GM23338 (cell line): ENCODE measurements around the gene FLT3.
"Not testable (repeated sequence)": the region's sequence is repeated elsewhere in the genome, so short reads cannot be mapped to it uniquely, and the experiment has no call there.

ENCODE experiments used
- CREB1 ChIP-seq: fragments of 250-450 bp; sonication (Bioruptor Pico); IDR thresholded peaks from 2 replicates; pipeline ENCODE4 v1.5.0; 2020; ENCODE audit warnings: low read depth, mild to moderate bottlenecking, moderate library complexity
- EZH2 ChIP-seq: fragments of 200-600 bp; sonication (generic); IDR thresholded peaks from one replicate; pipeline ENCODE4 v1.8.0; 2017; ENCODE audit warnings: antibody characterized with exemption, mild to moderate bottlenecking, low read depth; ENCODE audit not compliant: unreplicated experiment
- EZH2phosphoT487 ChIP-seq: fragments of 200-600 bp; sonication (generic); IDR thresholded peaks from one replicate; pipeline ENCODE4 v1.8.1; 2018; ENCODE audit warnings: antibody characterized with exemption; ENCODE audit not compliant: unreplicated experiment
- JUNB ChIP-seq: IDR thresholded peaks from one replicate; pipeline ENCODE4 v1.6.1; 2016; ENCODE audit warnings: antibody characterized with exemption; ENCODE audit not compliant: unreplicated experiment
- NANOG ChIP-seq: IDR thresholded peaks from 2 replicates; pipeline ENCODE4 v1.6.1; 2016; ENCODE audit warnings: antibody characterized with exemption, borderline replicate concordance
- POLR2AphosphoS5 ChIP-seq: IDR thresholded peaks from 2 replicates; pipeline ENCODE4 v1.6.1; 2016; ENCODE audit warnings: antibody characterized with exemption, low read depth
- STAT1 ChIP-seq: IDR thresholded peaks from one replicate; pipeline ENCODE4 v1.6.1; 2016; ENCODE audit warnings: antibody characterized with exemption; ENCODE audit not compliant: unreplicated experiment
- ZNF114 ChIP-seq: fragments of 250-450 bp; sonication (Bioruptor Pico); IDR thresholded peaks from 2 replicates; pipeline ENCODE4 v1.5.0; 2020; ENCODE audit warnings: mild to moderate bottlenecking, moderate library complexity
- ZNF331 ChIP-seq: fragments of 250-450 bp; sonication (Bioruptor Pico); IDR thresholded peaks from 2 replicates; pipeline ENCODE4 v1.5.0; 2020; ENCODE audit warnings: low read depth, mild to moderate bottlenecking, moderate library complexity
- TF ChIP-seq, protein P1 (sequence below), 2 experiments: fragments of 200-600 bp in 1 of 2; sonication (generic) in 1 of 2; conservative IDR thresholded peaks; 2 replicates each; pipeline versions ENCODE4 v1.5.1 to v1.6.1; 2016 to 2017; ENCODE audit warnings: antibody characterized with exemption in 2 of 2, low read depth in 2 of 2, mild to moderate bottlenecking in 2 of 2, moderate library complexity in 1 of 2
- TF ChIP-seq, protein P2 (sequence below): IDR thresholded peaks from 2 replicates; pipeline ENCODE4 v1.6.1; 2016; ENCODE audit warnings: antibody characterized with exemption
- TF ChIP-seq, protein P3 (sequence below): IDR thresholded peaks from one replicate; pipeline ENCODE4 v1.6.1; 2018; ENCODE audit warnings: antibody characterized with exemption; ENCODE audit not compliant: unreplicated experiment
- TF ChIP-seq, protein P4 (sequence below): fragments of 250-450 bp; sonication (Bioruptor Pico); IDR thresholded peaks from 2 replicates; pipeline ENCODE4 v1.5.0; 2020; ENCODE audit warnings: mild to moderate bottlenecking, moderate library complexity

DNA sequence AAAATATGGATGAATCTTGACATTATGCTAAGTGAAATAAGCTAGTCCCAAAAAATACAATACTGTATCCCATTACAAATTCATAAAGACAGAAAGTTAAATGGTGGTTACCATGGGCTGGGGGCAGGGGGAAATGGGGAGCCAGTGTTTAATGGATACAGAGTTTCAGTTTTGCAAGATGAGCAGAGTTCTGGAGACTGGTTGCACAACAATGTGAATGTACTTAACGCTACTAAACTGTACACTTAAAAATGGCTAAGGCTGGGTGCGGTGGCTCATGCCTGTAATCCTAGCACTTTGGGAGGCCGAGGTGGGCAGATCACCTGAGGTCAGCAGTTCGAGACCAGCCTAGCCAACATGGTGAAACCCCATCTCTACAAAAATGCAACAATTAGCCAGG is 1.5 kb upstream of the FLT3 start:
- TF ChIP-seq, protein P1, sequence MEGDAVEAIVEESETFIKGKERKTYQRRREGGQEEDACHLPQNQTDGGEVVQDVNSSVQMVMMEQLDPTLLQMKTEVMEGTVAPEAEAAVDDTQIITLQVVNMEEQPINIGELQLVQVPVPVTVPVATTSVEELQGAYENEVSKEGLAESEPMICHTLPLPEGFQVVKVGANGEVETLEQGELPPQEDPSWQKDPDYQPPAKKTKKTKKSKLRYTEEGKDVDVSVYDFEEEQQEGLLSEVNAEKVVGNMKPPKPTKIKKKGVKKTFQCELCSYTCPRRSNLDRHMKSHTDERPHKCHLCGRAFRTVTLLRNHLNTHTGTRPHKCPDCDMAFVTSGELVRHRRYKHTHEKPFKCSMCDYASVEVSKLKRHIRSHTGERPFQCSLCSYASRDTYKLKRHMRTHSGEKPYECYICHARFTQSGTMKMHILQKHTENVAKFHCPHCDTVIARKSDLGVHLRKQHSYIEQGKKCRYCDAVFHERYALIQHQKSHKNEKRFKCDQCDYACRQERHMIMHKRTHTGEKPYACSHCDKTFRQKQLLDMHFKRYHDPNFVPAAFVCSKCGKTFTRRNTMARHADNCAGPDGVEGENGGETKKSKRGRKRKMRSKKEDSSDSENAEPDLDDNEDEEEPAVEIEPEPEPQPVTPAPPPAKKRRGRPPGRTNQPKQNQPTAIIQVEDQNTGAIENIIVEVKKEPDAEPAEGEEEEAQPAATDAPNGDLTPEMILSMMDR (conservative IDR thresholded peaks at IDR 0.05; ENCODE audit: low read depth in 2 of 2), result not testable (repeated sequence)
- not testable (repeated sequence) for TF ChIP-seq POLR2AphosphoS5; EZH2; EZH2phosphoT487; NANOG; ZNF114; JUNB; STAT1; CREB1; ZNF331 (CRISPR knock-in tag)
- TF ChIP-seq, protein P2, sequence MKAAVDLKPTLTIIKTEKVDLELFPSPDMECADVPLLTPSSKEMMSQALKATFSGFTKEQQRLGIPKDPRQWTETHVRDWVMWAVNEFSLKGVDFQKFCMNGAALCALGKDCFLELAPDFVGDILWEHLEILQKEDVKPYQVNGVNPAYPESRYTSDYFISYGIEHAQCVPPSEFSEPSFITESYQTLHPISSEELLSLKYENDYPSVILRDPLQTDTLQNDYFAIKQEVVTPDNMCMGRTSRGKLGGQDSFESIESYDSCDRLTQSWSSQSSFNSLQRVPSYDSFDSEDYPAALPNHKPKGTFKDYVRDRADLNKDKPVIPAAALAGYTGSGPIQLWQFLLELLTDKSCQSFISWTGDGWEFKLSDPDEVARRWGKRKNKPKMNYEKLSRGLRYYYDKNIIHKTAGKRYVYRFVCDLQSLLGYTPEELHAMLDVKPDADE, result not testable (repeated sequence)
- TF ChIP-seq, protein P3, sequence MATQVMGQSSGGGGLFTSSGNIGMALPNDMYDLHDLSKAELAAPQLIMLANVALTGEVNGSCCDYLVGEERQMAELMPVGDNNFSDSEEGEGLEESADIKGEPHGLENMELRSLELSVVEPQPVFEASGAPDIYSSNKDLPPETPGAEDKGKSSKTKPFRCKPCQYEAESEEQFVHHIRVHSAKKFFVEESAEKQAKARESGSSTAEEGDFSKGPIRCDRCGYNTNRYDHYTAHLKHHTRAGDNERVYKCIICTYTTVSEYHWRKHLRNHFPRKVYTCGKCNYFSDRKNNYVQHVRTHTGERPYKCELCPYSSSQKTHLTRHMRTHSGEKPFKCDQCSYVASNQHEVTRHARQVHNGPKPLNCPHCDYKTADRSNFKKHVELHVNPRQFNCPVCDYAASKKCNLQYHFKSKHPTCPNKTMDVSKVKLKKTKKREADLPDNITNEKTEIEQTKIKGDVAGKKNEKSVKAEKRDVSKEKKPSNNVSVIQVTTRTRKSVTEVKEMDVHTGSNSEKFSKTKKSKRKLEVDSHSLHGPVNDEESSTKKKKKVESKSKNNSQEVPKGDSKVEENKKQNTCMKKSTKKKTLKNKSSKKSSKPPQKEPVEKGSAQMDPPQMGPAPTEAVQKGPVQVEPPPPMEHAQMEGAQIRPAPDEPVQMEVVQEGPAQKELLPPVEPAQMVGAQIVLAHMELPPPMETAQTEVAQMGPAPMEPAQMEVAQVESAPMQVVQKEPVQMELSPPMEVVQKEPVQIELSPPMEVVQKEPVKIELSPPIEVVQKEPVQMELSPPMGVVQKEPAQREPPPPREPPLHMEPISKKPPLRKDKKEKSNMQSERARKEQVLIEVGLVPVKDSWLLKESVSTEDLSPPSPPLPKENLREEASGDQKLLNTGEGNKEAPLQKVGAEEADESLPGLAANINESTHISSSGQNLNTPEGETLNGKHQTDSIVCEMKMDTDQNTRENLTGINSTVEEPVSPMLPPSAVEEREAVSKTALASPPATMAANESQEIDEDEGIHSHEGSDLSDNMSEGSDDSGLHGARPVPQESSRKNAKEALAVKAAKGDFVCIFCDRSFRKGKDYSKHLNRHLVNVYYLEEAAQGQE, result not testable (repeated sequence)
- TF ChIP-seq, protein P4, sequence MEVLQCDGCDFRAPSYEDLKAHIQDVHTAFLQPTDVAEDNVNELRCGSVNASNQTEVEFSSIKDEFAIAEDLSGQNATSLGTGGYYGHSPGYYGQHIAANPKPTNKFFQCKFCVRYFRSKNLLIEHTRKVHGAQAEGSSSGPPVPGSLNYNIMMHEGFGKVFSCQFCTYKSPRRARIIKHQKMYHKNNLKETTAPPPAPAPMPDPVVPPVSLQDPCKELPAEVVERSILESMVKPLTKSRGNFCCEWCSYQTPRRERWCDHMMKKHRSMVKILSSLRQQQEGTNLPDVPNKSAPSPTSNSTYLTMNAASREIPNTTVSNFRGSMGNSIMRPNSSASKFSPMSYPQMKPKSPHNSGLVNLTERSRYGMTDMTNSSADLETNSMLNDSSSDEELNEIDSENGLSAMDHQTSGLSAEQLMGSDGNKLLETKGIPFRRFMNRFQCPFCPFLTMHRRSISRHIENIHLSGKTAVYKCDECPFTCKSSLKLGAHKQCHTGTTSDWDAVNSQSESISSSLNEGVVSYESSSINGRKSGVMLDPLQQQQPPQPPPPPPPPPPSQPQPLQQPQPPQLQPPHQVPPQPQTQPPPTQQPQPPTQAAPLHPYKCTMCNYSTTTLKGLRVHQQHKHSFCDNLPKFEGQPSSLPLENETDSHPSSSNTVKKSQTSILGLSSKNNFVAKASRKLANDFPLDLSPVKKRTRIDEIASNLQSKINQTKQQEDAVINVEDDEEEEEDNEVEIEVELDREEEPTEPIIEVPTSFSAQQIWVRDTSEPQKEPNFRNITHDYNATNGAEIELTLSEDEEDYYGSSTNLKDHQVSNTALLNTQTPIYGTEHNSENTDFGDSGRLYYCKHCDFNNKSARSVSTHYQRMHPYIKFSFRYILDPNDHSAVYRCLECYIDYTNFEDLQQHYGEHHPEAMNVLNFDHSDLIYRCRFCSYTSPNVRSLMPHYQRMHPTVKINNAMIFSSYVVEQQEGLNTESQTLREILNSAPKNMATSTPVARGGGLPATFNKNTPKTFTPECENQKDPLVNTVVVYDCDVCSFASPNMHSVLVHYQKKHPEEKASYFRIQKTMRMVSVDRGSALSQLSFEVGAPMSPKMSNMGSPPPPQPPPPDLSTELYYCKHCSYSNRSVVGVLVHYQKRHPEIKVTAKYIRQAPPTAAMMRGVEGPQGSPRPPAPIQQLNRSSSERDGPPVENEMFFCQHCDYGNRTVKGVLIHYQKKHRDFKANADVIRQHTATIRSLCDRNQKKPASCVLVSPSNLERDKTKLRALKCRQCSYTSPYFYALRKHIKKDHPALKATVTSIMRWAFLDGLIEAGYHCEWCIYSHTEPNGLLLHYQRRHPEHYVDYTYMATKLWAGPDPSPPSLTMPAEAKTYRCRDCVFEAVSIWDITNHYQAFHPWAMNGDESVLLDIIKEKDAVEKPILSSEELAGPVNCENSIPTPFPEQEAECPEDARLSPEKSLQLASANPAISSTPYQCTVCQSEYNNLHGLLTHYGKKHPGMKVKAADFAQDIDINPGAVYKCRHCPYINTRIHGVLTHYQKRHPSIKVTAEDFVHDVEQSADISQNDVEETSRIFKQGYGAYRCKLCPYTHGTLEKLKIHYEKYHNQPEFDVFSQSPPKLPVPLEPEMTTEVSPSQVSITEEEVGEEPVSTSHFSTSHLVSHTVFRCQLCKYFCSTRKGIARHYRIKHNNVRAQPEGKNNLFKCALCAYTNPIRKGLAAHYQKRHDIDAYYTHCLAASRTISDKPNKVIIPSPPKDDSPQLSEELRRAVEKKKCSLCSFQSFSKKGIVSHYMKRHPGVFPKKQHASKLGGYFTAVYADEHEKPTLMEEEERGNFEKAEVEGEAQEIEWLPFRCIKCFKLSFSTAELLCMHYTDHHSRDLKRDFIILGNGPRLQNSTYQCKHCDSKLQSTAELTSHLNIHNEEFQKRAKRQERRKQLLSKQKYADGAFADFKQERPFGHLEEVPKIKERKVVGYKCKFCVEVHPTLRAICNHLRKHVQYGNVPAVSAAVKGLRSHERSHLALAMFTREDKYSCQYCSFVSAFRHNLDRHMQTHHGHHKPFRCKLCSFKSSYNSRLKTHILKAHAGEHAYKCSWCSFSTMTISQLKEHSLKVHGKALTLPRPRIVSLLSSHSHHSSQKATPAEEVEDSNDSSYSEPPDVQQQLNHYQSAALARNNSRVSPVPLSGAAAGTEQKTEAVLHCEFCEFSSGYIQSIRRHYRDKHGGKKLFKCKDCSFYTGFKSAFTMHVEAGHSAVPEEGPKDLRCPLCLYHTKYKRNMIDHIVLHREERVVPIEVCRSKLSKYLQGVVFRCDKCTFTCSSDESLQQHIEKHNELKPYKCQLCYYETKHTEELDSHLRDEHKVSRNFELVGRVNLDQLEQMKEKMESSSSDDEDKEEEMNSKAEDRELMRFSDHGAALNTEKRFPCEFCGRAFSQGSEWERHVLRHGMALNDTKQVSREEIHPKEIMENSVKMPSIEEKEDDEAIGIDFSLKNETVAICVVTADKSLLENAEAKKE, result not testable (repeated sequence)
